WTC11 (cell line): ENCODE measurements around the gene SLC9C1. TPM values are rescaled to one million over a fixed set of nuclear protein-coding genes. Genes with fewer than 3 reads are reported as not detected.

Experiments
- ATAC-seq: fragments of 200-7000 bp; cut with Tn5 transposase; 2 replicates; pipeline ENCODE4 v1.10.0; 2021; ENCODE audit warnings: mild to moderate bottlenecking, moderate library complexity
- CTCF ChIA-PET: fragments of 300-600 bp; sonication (Branson Sonifier 250); formaldehyde crosslinking; loops from one replicate; lab custom pipeline; 2021; ENCODE audit warnings: antibody characterized with exemption; lab: Charles Lee
- POLR2A ChIA-PET: fragments of 350-600 bp; sonication (Branson Sonifier 250); formaldehyde crosslinking; loops from one replicate; lab custom pipeline; 2021; ENCODE audit warnings: antibody characterized with exemption; lab: Charles Lee
- DNase-seq: peaks from one replicate; pipeline ENCODE4 v3.0.0; 2021; ENCODE audit warnings: low spot score
- H3K27ac Mint-ChIP-seq: 2 replicates; pipeline ENCODE4 v1.8.0; 2021; ENCODE audit warnings: mixed read lengths
- H3K27me3 Mint-ChIP-seq: 2 replicates; pipeline ENCODE4 v1.8.0; 2021; ENCODE audit warnings: low read depth, mild to moderate bottlenecking, moderate library complexity, mixed read lengths
- H3K36me3 Mint-ChIP-seq: 2 replicates; pipeline ENCODE4 v1.8.0; 2021; ENCODE audit warnings: mixed read lengths
- H3K4me1 Mint-ChIP-seq: 2 replicates; pipeline ENCODE4 v1.8.0; 2022; ENCODE audit warnings: mixed read lengths
- H3K4me3 Mint-ChIP-seq: 2 replicates; pipeline ENCODE4 v1.8.0; 2021; ENCODE audit warnings: mild to moderate bottlenecking, moderate library complexity, mixed read lengths
- H3K9me3 Mint-ChIP-seq: 2 replicates; pipeline ENCODE4 v1.8.0; 2021; ENCODE audit warnings: mixed read lengths
- ATF1 ChIP-seq: sonication (generic); formaldehyde crosslinking; IDR thresholded peaks from 2 replicates; pipeline ENCODE4 v1.8.1; 2023; ENCODE audit warnings: mild to moderate bottlenecking, moderate library complexity, missing genetic modification reagents
- CREM ChIP-seq: sonication (generic); formaldehyde crosslinking; IDR thresholded peaks from 2 replicates; pipeline ENCODE4 v1.8.1; 2022; ENCODE audit warnings: mild to moderate bottlenecking, missing genetic modification reagents, moderate library complexity
- GTF2I ChIP-seq: fragments of 250-450 bp; sonication (Bioruptor Pico); conservative IDR thresholded peaks from 2 replicates; pipeline ENCODE4 v1.4.0; 2021; ENCODE audit warnings: mild to moderate bottlenecking
- IRF2 ChIP-seq: sonication (generic); formaldehyde crosslinking; IDR thresholded peaks from 2 replicates; pipeline ENCODE4 v1.8.0; 2022; ENCODE audit warnings: low read depth, missing genetic modification reagents, borderline replicate concordance
- KAT7 ChIP-seq: sonication (generic); formaldehyde crosslinking; IDR thresholded peaks from 2 replicates; pipeline ENCODE4 v1.8.1; 2023; ENCODE audit warnings: missing genetic modification reagents, mild to moderate bottlenecking, borderline replicate concordance
- MXD4 ChIP-seq: fragments of 250-450 bp; sonication (Bioruptor Pico); IDR thresholded peaks from 2 replicates; pipeline ENCODE4 v1.8.0; 2021; ENCODE audit warnings: mild to moderate bottlenecking, moderate library complexity, borderline replicate concordance
- NFE2L1 ChIP-seq: sonication (generic); formaldehyde crosslinking; IDR thresholded peaks from 2 replicates; pipeline ENCODE4 v1.8.1; 2023; ENCODE audit warnings: missing genetic modification reagents
- OVOL2 ChIP-seq: fragments of 250-450 bp; sonication (Bioruptor Pico); IDR thresholded peaks from 2 replicates; pipeline ENCODE4 v1.9.0; 2021; ENCODE audit warnings: mild to moderate bottlenecking, borderline replicate concordance
- TEAD1 ChIP-seq: sonication (generic); formaldehyde crosslinking; IDR thresholded peaks from 2 replicates; pipeline ENCODE4 v1.8.0; 2022; ENCODE audit warnings: mild to moderate bottlenecking, missing genetic modification reagents
- ZNF263 ChIP-seq: sonication (generic); formaldehyde crosslinking; IDR thresholded peaks from 2 replicates; pipeline ENCODE4 v1.8.1; 2022; ENCODE audit warnings: low read depth, mild to moderate bottlenecking, moderate library complexity, missing genetic modification reagents
- ZNF423 ChIP-seq: fragments of 250-450 bp; sonication (Bioruptor Pico); IDR thresholded peaks from 2 replicates; pipeline ENCODE4 v2.1.2; 2022; ENCODE audit warnings: mild to moderate bottlenecking, moderate library complexity
- total RNA-seq: library from RNA; stranded (reverse); gene quantifications from 3 replicates; pipeline ENCODE4 v1.2.3, GENCODE V29; 2021
- TF ChIP-seq, protein P1 (sequence below): sonication (generic); formaldehyde crosslinking; IDR thresholded peaks from 2 replicates; pipeline ENCODE4 v1.8.1; 2023; ENCODE audit warnings: mild to moderate bottlenecking, missing genetic modification reagents, moderate library complexity
- TF ChIP-seq, protein P2 (sequence below): sonication (generic); formaldehyde crosslinking; IDR thresholded peaks from 2 replicates; pipeline ENCODE4 v1.8.0; 2022; ENCODE audit warnings: mild to moderate bottlenecking, missing genetic modification reagents
- TF ChIP-seq, protein P3 (sequence below): fragments of 250-450 bp; sonication (Bioruptor Pico); IDR thresholded peaks from 2 replicates; pipeline ENCODE4 v2.1.2; 2022; ENCODE audit warnings: mild to moderate bottlenecking, moderate library complexity
- TF ChIP-seq, protein P4 (sequence below): sonication (generic); formaldehyde crosslinking; IDR thresholded peaks from 2 replicates; pipeline ENCODE4 v1.8.1; 2023; ENCODE audit warnings: mild to moderate bottlenecking, moderate library complexity, missing genetic modification reagents
- TF ChIP-seq, protein P5 (sequence below): sonication (generic); formaldehyde crosslinking; IDR thresholded peaks from 2 replicates; pipeline ENCODE4 v1.8.1; 2022; ENCODE audit warnings: low read depth, mild to moderate bottlenecking, moderate library complexity, missing genetic modification reagents, borderline replicate concordance
- TF ChIP-seq, protein P6 (sequence below): fragments of 250-450 bp; sonication (Bioruptor Pico); IDR thresholded peaks from 2 replicates; pipeline ENCODE4 v1.8.0; 2021; ENCODE audit warnings: mild to moderate bottlenecking
- TF ChIP-seq, protein P7 (sequence below): sonication (generic); formaldehyde crosslinking; IDR thresholded peaks from 2 replicates; pipeline ENCODE4 v1.8.0; 2022; ENCODE audit warnings: mild to moderate bottlenecking, missing genetic modification reagents
- TF ChIP-seq, protein P8 (sequence below): fragments of 200-600 bp; IDR thresholded peaks from 2 replicates; pipeline ENCODE4 v1.8.0; 2022; ENCODE audit warnings: antibody characterized with exemption
- TF ChIP-seq, protein P9 (sequence below): sonication (generic); formaldehyde crosslinking; IDR thresholded peaks from 2 replicates; pipeline ENCODE4 v1.8.1; 2023; ENCODE audit warnings: mild to moderate bottlenecking, missing genetic modification reagents

SLC9C1 gene
- total RNA-seq, 1 experiment from 2014 or later: 3.5 TPM

DNA sequence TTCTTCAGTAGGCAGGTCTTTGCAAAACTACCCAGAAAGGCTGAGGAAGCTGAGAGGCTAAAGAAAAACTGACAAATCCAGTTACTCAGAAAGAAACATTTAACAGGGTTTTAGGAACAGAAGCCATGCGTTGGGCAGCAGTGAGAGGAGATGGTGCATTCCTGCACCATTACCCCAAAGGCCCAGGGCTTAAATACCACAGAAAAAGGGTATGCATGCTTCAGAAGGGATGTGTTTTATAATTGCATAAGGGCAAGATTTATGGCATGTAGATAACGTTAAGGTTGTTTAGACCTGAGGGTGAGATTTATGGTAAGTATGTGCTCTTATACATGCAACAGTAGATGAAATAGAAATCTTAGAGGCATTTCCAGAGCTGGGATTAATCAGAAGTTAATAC is 197.8 kb downstream of the SLC9C1 start:
- H3K9me3 Mint-ChIP-seq: no peaks in the 10 kb centered on the region
- POLR2A ChIA-PET: no interaction called here
- no peak overlapping the region for H3K4me3 Mint-ChIP-seq
- DNase-seq: no peak
- CTCF ChIA-PET: no interaction called here
- H3K27me3 Mint-ChIP-seq: no peaks in the 10 kb centered on the region
- TF ChIP-seq, protein P1, sequence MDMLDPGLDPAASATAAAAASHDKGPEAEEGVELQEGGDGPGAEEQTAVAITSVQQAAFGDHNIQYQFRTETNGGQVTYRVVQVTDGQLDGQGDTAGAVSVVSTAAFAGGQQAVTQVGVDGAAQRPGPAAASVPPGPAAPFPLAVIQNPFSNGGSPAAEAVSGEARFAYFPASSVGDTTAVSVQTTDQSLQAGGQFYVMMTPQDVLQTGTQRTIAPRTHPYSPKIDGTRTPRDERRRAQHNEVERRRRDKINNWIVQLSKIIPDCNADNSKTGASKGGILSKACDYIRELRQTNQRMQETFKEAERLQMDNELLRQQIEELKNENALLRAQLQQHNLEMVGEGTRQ (CRISPR knock-in tag): no peak
- TF ChIP-seq NFE2L1 (CRISPR knock-in tag) (no peak), IRF2 (CRISPR knock-in tag) (no peak), KAT7 (no peak), MXD4 (CRISPR knock-in tag) (no peak), ZNF423 (no peak), TEAD1 (CRISPR knock-in tag) (no peak), ZNF263 (CRISPR knock-in tag) (no peak), GTF2I (CRISPR knock-in tag) (no peak), CREM (CRISPR knock-in tag) (no peak), OVOL2 (no peak), ATF1 (CRISPR knock-in tag) (no peak)
- TF ChIP-seq, protein P2, sequence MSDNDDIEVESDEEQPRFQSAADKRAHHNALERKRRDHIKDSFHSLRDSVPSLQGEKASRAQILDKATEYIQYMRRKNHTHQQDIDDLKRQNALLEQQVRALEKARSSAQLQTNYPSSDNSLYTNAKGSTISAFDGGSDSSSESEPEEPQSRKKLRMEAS (CRISPR knock-in tag): no peak
- TF ChIP-seq, protein P3, sequence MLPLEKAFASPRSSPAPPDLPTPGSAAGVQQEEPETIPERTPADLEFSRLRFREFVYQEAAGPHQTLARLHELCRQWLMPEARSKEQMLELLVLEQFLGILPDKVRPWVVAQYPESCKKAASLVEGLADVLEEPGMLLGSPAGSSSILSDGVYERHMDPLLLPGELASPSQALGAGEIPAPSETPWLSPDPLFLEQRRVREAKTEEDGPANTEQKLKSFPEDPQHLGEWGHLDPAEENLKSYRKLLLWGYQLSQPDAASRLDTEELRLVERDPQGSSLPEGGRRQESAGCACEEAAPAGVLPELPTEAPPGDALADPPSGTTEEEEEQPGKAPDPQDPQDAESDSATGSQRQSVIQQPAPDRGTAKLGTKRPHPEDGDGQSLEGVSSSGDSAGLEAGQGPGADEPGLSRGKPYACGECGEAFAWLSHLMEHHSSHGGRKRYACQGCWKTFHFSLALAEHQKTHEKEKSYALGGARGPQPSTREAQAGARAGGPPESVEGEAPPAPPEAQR (CRISPR knock-in tag): no peak
- TF ChIP-seq, protein P4, sequence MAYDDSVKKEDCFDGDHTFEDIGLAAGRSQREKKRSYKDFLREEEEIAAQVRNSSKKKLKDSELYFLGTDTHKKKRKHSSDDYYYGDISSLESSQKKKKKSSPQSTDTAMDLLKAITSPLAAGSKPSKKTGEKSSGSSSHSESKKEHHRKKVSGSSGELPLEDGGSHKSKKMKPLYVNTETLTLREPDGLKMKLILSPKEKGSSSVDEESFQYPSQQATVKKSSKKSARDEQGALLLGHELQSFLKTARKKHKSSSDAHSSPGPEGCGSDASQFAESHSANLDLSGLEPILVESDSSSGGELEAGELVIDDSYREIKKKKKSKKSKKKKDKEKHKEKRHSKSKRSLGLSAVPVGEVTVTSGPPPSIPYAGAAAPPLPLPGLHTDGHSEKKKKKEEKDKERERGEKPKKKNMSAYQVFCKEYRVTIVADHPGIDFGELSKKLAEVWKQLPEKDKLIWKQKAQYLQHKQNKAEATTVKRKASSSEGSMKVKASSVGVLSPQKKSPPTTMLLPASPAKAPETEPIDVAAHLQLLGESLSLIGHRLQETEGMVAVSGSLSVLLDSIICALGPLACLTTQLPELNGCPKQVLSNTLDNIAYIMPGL: no peak
- TF ChIP-seq, protein P5, sequence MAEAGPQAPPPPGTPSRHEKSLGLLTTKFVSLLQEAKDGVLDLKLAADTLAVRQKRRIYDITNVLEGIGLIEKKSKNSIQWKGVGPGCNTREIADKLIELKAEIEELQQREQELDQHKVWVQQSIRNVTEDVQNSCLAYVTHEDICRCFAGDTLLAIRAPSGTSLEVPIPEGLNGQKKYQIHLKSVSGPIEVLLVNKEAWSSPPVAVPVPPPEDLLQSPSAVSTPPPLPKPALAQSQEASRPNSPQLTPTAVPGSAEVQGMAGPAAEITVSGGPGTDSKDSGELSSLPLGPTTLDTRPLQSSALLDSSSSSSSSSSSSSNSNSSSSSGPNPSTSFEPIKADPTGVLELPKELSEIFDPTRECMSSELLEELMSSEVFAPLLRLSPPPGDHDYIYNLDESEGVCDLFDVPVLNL: no peak
- TF ChIP-seq, protein P6, sequence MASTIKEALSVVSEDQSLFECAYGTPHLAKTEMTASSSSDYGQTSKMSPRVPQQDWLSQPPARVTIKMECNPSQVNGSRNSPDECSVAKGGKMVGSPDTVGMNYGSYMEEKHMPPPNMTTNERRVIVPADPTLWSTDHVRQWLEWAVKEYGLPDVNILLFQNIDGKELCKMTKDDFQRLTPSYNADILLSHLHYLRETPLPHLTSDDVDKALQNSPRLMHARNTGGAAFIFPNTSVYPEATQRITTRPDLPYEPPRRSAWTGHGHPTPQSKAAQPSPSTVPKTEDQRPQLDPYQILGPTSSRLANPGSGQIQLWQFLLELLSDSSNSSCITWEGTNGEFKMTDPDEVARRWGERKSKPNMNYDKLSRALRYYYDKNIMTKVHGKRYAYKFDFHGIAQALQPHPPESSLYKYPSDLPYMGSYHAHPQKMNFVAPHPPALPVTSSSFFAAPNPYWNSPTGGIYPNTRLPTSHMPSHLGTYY (CRISPR knock-in tag): no peak
- TF ChIP-seq, protein P7, sequence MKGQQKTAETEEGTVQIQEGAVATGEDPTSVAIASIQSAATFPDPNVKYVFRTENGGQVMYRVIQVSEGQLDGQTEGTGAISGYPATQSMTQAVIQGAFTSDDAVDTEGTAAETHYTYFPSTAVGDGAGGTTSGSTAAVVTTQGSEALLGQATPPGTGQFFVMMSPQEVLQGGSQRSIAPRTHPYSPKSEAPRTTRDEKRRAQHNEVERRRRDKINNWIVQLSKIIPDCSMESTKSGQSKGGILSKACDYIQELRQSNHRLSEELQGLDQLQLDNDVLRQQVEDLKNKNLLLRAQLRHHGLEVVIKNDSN (CRISPR knock-in tag): no peak
- TF ChIP-seq, protein P8, sequence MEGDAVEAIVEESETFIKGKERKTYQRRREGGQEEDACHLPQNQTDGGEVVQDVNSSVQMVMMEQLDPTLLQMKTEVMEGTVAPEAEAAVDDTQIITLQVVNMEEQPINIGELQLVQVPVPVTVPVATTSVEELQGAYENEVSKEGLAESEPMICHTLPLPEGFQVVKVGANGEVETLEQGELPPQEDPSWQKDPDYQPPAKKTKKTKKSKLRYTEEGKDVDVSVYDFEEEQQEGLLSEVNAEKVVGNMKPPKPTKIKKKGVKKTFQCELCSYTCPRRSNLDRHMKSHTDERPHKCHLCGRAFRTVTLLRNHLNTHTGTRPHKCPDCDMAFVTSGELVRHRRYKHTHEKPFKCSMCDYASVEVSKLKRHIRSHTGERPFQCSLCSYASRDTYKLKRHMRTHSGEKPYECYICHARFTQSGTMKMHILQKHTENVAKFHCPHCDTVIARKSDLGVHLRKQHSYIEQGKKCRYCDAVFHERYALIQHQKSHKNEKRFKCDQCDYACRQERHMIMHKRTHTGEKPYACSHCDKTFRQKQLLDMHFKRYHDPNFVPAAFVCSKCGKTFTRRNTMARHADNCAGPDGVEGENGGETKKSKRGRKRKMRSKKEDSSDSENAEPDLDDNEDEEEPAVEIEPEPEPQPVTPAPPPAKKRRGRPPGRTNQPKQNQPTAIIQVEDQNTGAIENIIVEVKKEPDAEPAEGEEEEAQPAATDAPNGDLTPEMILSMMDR: no peak
- TF ChIP-seq, protein P9, sequence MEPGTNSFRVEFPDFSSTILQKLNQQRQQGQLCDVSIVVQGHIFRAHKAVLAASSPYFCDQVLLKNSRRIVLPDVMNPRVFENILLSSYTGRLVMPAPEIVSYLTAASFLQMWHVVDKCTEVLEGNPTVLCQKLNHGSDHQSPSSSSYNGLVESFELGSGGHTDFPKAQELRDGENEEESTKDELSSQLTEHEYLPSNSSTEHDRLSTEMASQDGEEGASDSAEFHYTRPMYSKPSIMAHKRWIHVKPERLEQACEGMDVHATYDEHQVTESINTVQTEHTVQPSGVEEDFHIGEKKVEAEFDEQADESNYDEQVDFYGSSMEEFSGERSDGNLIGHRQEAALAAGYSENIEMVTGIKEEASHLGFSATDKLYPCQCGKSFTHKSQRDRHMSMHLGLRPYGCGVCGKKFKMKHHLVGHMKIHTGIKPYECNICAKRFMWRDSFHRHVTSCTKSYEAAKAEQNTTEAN (CRISPR knock-in tag): no peak
- H3K4me1 Mint-ChIP-seq: peaks cover 26% of the 10 kb centered on the region
- no peak overlapping the region for H3K27ac Mint-ChIP-seq
- ATAC-seq: no peak
- 0 out of 2 replicates have a peak, but pooled peaks cover 6% of the 10 kb centered on the region for H3K36me3 Mint-ChIP-seq
